Neural cell (in vitro differentiated cells): ENCODE measurements around the gene CELSR1. TPM values are rescaled to one million over a fixed set of nuclear protein-coding genes. Genes with fewer than 3 reads are reported as not detected.

Experiments used
- H2AFZ ChIP-seq: fragments of 200-600, 300-800 bp; sonication (generic), shearing (Covaris generic); 2 replicates; pipeline ENCODE4 v1.6.0; 2014; ENCODE audit warnings: low read depth, mild to moderate bottlenecking, antibody characterized with exemption, low read length, moderate library complexity
- H3F3A ChIP-seq: fragments of 200-600 bp; shearing (Covaris generic); 2 replicates; pipeline ENCODE4 v1.6.1; 2016; ENCODE audit warnings: mild to moderate bottlenecking, moderate library complexity, mixed read lengths, antibody characterized with exemption, low read length; ENCODE audit not compliant: insufficient read depth, poor library complexity, severe bottlenecking
- H3K27ac ChIP-seq: fragments of 200-600, 300-800 bp; sonication (generic), shearing (Covaris generic); 2 replicates; pipeline ENCODE4 v1.5.1; 2014; ENCODE audit warnings: mild to moderate bottlenecking, low read length, moderate library complexity
- H3K27me3 ChIP-seq: fragments of 300-800, 200-600 bp; sonication (generic), shearing (Covaris generic); 2 replicates; pipeline ENCODE4 v1.6.0; 2014; ENCODE audit warnings: mild to moderate bottlenecking, low read depth, low read length, moderate library complexity; ENCODE audit not compliant: insufficient read depth
- H3K36me3 ChIP-seq: fragments of 300-800, 200-600 bp; sonication (generic), shearing (Covaris generic); 2 replicates; pipeline ENCODE4 v1.5.1; 2014; ENCODE audit warnings: mild to moderate bottlenecking, antibody characterized with exemption, low read length, moderate library complexity; ENCODE audit not compliant: insufficient read depth
- H3K4me2 ChIP-seq: fragments of 300-800, 200-600 bp; sonication (generic), shearing (Covaris generic); 2 replicates; pipeline ENCODE4 v1.6.0; 2014; ENCODE audit warnings: mild to moderate bottlenecking, low read length
- H3K4me3 ChIP-seq: fragments of 300-800, 200-600 bp; sonication (generic), shearing (Covaris generic); 2 replicates; pipeline ENCODE4 v1.5.1; 2014; ENCODE audit warnings: mild to moderate bottlenecking, low read length, moderate library complexity
- H3K79me2 ChIP-seq: fragments of 200-600 bp; shearing (Covaris generic); replicated peaks from 2 replicates; pipeline ENCODE4 v1.6.0; 2014; ENCODE audit warnings: mild to moderate bottlenecking, low read length, moderate library complexity; ENCODE audit not compliant: insufficient read depth
- H3K9ac ChIP-seq: fragments of 300-800, 200-600 bp; sonication (generic), shearing (Covaris generic); 2 replicates; pipeline ENCODE4 v1.6.1; 2016; ENCODE audit warnings: mild to moderate bottlenecking, low read length, mixed read lengths
- H3K9me2 ChIP-seq: fragments of 200-600 bp; shearing (Covaris generic); 2 replicates; pipeline ENCODE4 v1.6.1; 2016; ENCODE audit warnings: mild to moderate bottlenecking, low read length, mixed read lengths; ENCODE audit not compliant: insufficient read depth
- H3K9me3 ChIP-seq: fragments of 200-600, 300-800 bp; sonication (generic), shearing (Covaris generic); 2 replicates; pipeline ENCODE4 v1.6.1; 2016; ENCODE audit warnings: mild to moderate bottlenecking, mixed run types, low read length, moderate library complexity, mixed read lengths
- H4K20me1 ChIP-seq: fragments of 200-600 bp; shearing (Covaris generic); 2 replicates; pipeline ENCODE4 v1.6.1; 2016; ENCODE audit warnings: mild to moderate bottlenecking, mixed run types; ENCODE audit not compliant: insufficient read depth
- EP300 ChIP-seq: fragments of 450-650 bp; conservative IDR thresholded peaks from 2 replicates; pipeline ENCODE4 v1.6.1; 2014; ENCODE audit warnings: antibody characterized with exemption, mild to moderate bottlenecking, moderate library complexity; ENCODE audit not compliant: poor library complexity, severe bottlenecking
- EZH2 ChIP-seq: fragments of 200-600, 300-800 bp; shearing (Covaris generic), sonication (generic); IDR thresholded peaks from 2 replicates; pipeline ENCODE4 v1.6.1; 2014; ENCODE audit warnings: antibody characterized with exemption, low read length, borderline replicate concordance, mild to moderate bottlenecking; ENCODE audit not compliant: insufficient read depth, poor library complexity, severe bottlenecking
- MXI1 ChIP-seq: fragments of 450-650 bp; conservative IDR thresholded peaks from 2 replicates; pipeline ENCODE4 v1.6.1; 2014; ENCODE audit warnings: antibody characterized with exemption, mild to moderate bottlenecking; ENCODE audit not compliant: poor library complexity, severe bottlenecking
- RAD21 ChIP-seq: fragments of 450-650 bp; conservative IDR thresholded peaks from 2 replicates; pipeline ENCODE4 v1.6.1; 2014; ENCODE audit warnings: antibody characterized with exemption, mild to moderate bottlenecking, moderate library complexity
- SMC3 ChIP-seq: fragments of 450-650 bp; conservative IDR thresholded peaks from 2 replicates; pipeline ENCODE4 v1.6.1; 2014; ENCODE audit warnings: antibody characterized with exemption, mild to moderate bottlenecking, moderate library complexity; ENCODE audit not compliant: poor library complexity
- TAF1 ChIP-seq: IDR thresholded peaks from 2 replicates; pipeline ENCODE4 v1.6.1; 2012; ENCODE audit warnings: low read depth
- polyA plus RNA-seq: library from polyadenylated mRNA; depleted of rRNA; stranded (reverse); fragments of >200 nt; gene quantifications from 2 replicates; pipeline ENCODE4 v1.2.3, GENCODE V29; 2014
- TF ChIP-seq, protein P1 (sequence below): IDR thresholded peaks from 2 replicates; pipeline ENCODE4 v1.6.1; 2012; ENCODE audit warnings: borderline replicate concordance
- TF ChIP-seq, protein P2 (sequence below): fragments of 450-650 bp; IDR thresholded peaks from 2 replicates; pipeline ENCODE4 v1.5.1; 2014; ENCODE audit warnings: antibody characterized with exemption, mild to moderate bottlenecking, moderate library complexity; ENCODE audit not compliant: poor library complexity, severe bottlenecking

CELSR1 gene
- polyA plus RNA-seq, 1 donor from 2014 or later: 0.14 TPM

DNA sequence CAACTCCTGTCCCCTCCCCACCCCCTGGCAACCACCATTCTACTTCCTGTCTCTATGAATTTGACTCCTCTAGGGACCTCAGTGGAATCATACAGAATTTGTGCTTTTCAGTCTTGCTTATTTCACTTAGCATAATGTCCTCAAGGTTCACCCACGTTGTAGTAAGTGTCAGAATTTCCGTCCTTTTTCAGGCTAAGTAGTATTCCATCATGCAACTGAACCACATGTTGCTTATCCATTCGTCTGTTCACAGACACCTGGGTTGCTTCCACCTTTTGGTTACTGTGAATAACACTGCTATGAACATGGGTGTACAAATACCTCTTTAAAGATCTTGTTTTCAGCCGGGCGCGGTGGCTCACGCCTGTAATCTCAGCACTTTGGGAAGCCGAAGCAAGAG lies 16.5 kb downstream of the CELSR1 start:
- TF ChIP-seq EP300 (no peak), MXI1 (no peak), EZH2 (no peak), RAD21 (no peak)
- Histone ChIP-seq H3K4me3 (no peak overlapping the region), H4K20me1 (no peaks in the 10 kb centered on the region)

DNA sequence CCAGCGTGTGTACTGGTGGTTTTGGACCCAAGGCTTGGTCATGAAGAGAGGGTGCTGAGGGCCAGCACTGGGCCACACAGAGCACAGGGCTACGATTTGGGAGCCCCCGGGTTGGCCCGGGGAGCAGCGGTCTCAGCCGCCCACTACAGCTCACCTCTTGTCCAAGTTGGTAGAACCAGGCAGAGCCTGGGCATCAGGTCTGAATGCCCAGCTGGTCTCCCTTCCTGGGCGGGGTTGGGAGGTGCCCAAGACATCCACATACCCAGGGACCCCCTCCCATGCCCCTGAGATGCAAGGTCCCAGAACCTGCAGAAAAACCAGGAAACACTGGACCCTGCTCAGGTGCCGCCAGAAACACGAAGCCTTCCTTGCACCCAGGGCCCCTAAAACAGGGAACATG lies 18.0 kb downstream of the CELSR1 start:
- Histone ChIP-seq H3K9me3 (no peaks in the 10 kb centered on the region), H3K9me2 (no peaks in the 10 kb centered on the region), H3K9ac (no peak overlapping the region), H3K27ac (no peak overlapping the region), H3K79me2 (no peaks in the 10 kb centered on the region), H3K4me2 (no peak overlapping the region), H3K36me3 (no peaks in the 10 kb centered on the region), H2AFZ (no peak overlapping the region), H3K27me3 (no peaks in the 10 kb centered on the region), H4K20me1 (no peaks in the 10 kb centered on the region), H3F3A (no peaks in the 10 kb centered on the region), H3K4me3 (no peak overlapping the region)
- TF ChIP-seq, protein P1, sequence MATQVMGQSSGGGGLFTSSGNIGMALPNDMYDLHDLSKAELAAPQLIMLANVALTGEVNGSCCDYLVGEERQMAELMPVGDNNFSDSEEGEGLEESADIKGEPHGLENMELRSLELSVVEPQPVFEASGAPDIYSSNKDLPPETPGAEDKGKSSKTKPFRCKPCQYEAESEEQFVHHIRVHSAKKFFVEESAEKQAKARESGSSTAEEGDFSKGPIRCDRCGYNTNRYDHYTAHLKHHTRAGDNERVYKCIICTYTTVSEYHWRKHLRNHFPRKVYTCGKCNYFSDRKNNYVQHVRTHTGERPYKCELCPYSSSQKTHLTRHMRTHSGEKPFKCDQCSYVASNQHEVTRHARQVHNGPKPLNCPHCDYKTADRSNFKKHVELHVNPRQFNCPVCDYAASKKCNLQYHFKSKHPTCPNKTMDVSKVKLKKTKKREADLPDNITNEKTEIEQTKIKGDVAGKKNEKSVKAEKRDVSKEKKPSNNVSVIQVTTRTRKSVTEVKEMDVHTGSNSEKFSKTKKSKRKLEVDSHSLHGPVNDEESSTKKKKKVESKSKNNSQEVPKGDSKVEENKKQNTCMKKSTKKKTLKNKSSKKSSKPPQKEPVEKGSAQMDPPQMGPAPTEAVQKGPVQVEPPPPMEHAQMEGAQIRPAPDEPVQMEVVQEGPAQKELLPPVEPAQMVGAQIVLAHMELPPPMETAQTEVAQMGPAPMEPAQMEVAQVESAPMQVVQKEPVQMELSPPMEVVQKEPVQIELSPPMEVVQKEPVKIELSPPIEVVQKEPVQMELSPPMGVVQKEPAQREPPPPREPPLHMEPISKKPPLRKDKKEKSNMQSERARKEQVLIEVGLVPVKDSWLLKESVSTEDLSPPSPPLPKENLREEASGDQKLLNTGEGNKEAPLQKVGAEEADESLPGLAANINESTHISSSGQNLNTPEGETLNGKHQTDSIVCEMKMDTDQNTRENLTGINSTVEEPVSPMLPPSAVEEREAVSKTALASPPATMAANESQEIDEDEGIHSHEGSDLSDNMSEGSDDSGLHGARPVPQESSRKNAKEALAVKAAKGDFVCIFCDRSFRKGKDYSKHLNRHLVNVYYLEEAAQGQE: no peak
- no peak for TF ChIP-seq SMC3
- TF ChIP-seq TAF1: no peak

More for the DNA sequence above, 16.5 kb downstream of the CELSR1 start:
- H3F3A ChIP-seq: no peaks in the 10 kb centered on the region
- no peaks in the 10 kb centered on the region for H3K79me2 ChIP-seq
- no peak overlapping the region for H3K4me2 ChIP-seq
- H3K27me3 ChIP-seq: no peaks in the 10 kb centered on the region
- H3K9me3 ChIP-seq: no peaks in the 10 kb centered on the region
- H2AFZ ChIP-seq: no peak overlapping the region
- H3K27ac ChIP-seq: no peak overlapping the region
- H3K9ac ChIP-seq: no peak overlapping the region
- H3K9me2 ChIP-seq: no peaks in the 10 kb centered on the region
- H3K36me3 ChIP-seq: no peaks in the 10 kb centered on the region

DNA sequence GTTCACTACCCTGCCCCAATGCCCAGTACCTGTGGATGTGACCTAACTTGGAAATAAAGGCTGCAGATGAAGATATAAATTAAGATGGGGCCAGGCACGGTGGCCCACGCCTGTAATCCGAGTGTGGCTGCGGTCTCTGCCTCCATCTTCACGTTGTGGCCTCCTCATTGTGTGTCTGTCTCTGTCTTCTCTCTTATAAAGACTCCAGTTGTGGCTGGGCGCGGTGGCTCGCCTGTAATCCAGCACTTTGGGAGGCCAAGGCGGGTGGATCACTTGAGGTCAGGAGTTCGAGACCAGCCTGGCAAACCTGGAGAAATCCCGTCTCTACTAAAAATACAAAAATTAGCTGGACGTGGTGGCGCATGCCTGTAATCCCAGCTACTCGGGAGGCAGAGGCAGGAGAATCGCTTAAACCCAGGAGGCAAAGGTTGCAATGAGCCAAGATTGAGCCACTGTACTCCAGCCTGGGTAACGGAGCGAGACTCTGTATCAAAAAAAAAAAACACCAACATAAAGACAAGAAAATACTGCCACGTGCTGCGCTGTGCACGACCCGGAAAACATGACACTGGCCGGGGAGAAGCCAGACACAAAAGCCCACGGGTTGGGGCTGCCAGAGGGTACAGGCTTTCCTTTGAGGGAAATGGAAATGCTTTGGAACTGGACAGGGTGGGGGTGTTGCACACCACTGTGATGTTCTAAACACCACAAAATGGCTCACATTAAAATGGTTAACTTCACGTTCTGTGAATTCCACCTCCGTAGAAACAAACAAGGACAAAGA lies 18.7 kb downstream of the CELSR1 start:
- H3K9ac ChIP-seq: no peak overlapping the region
- H3K36me3 ChIP-seq: no peaks in the 10 kb centered on the region
- no peaks in the 10 kb centered on the region for H4K20me1 ChIP-seq
- no peaks in the 10 kb centered on the region for H3F3A ChIP-seq
- H2AFZ ChIP-seq: no peak overlapping the region
- no peaks in the 10 kb centered on the region for H3K9me3 ChIP-seq
- TF ChIP-seq EP300: no peak
- TF ChIP-seq RAD21: no peak
- TF ChIP-seq, protein P1: no peak
- TF ChIP-seq, protein P2, sequence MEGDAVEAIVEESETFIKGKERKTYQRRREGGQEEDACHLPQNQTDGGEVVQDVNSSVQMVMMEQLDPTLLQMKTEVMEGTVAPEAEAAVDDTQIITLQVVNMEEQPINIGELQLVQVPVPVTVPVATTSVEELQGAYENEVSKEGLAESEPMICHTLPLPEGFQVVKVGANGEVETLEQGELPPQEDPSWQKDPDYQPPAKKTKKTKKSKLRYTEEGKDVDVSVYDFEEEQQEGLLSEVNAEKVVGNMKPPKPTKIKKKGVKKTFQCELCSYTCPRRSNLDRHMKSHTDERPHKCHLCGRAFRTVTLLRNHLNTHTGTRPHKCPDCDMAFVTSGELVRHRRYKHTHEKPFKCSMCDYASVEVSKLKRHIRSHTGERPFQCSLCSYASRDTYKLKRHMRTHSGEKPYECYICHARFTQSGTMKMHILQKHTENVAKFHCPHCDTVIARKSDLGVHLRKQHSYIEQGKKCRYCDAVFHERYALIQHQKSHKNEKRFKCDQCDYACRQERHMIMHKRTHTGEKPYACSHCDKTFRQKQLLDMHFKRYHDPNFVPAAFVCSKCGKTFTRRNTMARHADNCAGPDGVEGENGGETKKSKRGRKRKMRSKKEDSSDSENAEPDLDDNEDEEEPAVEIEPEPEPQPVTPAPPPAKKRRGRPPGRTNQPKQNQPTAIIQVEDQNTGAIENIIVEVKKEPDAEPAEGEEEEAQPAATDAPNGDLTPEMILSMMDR: no peak
- no peaks in the 10 kb centered on the region for H3K27me3 ChIP-seq
- no peak overlapping the region for H3K27ac ChIP-seq
- no peaks in the 10 kb centered on the region for H3K9me2 ChIP-seq
- no peak overlapping the region for H3K4me2 ChIP-seq
- H3K79me2 ChIP-seq: no peaks in the 10 kb centered on the region
- no peak overlapping the region for H3K4me3 ChIP-seq
